Pons (tissue), 1 donor: Measurements from ENCODE around the gene HSPA6.
A peak's percentile ranks its signal among the peaks of the same experiment; 100 is the strongest.
"Not testable (repeated sequence)": the region's sequence is repeated elsewhere in the genome, so short reads cannot be mapped to it uniquely, and the experiment has no call there.

Experiments used
- DNase-seq: peaks from one replicate; pipeline ENCODE4 v3.0.0-alpha.2; 2016; ENCODE audit warnings: low spot score

HSPA6 gene

GRCh38 chr1:161523817-161524741, at the start of gene HSPA6:
TSS of gene HSPA6 (plus strand) at chr1:161524540. CDS start at chr1:161524659, 119 bp downstream.
- DNase-seq, result peak; percentile 91

- DNase-seq, result not testable (repeated sequence)
Measured at GRCh38 chr1:161477711-161478110, 46.6 kb upstream of the HSPA6 start.

GRCh38 chr1:161478985-161479384, 45.4 kb upstream of the HSPA6 start:
- DNase-seq, result no peak

GRCh38 chr1:161480381-161481035, 43.8 kb upstream of the HSPA6 start:
- no peak for DNase-seq

- DNase-seq, result no peak
Measured at GRCh38 chr1:161481624-161482392, 42.5 kb upstream of the HSPA6 start.

- DNase-seq, result no peak
Measured at GRCh38 chr1:161482610-161483009, 41.7 kb upstream of the HSPA6 start.

GRCh38 chr1:161483361-161483760, 41.0 kb upstream of the HSPA6 start:
- DNase-seq, result no peak

GRCh38 chr1:161484613-161485012, 39.7 kb upstream of the HSPA6 start:
- no peak for DNase-seq

GRCh38 chr1:161486806-161487741, 37.3 kb upstream of the HSPA6 start:
- peak; percentile 91 for DNase-seq

- DNase-seq, result no peak
Measured at GRCh38 chr1:161491472-161491871, 32.9 kb upstream of the HSPA6 start.

- peak; percentile 95 for DNase-seq
Measured at GRCh38 chr1:161492827-161493226, 31.5 kb upstream of the HSPA6 start.

GRCh38 chr1:161494091-161494735, 30.1 kb upstream of the HSPA6 start:
- DNase-seq, result no peak

GRCh38 chr1:161495490-161495889, 28.9 kb upstream of the HSPA6 start:
- no peak for DNase-seq

GRCh38 chr1:161497961-161498360, 26.4 kb upstream of the HSPA6 start:
- no peak for DNase-seq

GRCh38 chr1:161498646-161499045, 25.7 kb upstream of the HSPA6 start:
- no peak for DNase-seq

GRCh38 chr1:161499099-161500039, 25.0 kb upstream of the HSPA6 start:
- peak; percentile 86 for DNase-seq

GRCh38 chr1:161501234-161501633, 23.1 kb upstream of the HSPA6 start:
- no peak for DNase-seq

GRCh38 chr1:161502181-161502580, 22.2 kb upstream of the HSPA6 start:
- DNase-seq, result no peak

- no peak for DNase-seq
Measured at GRCh38 chr1:161502641-161503393, 21.5 kb upstream of the HSPA6 start.
